Neural cell (in vitro differentiated cells): ENCODE results near the gene DPM2. TPM values are rescaled to one million over a fixed set of nuclear protein-coding genes. Genes with fewer than 3 reads are reported as not detected.

Experiments
- H2AFZ ChIP-seq: fragments of 200-600, 300-800 bp; sonication (generic), shearing (Covaris generic); 2 replicates; pipeline ENCODE4 v1.6.0; 2014; ENCODE audit warnings: low read depth, mild to moderate bottlenecking, antibody characterized with exemption, low read length, moderate library complexity
- H3F3A ChIP-seq: fragments of 200-600 bp; shearing (Covaris generic); 2 replicates; pipeline ENCODE4 v1.6.1; 2016; ENCODE audit warnings: mild to moderate bottlenecking, moderate library complexity, mixed read lengths, antibody characterized with exemption, low read length; ENCODE audit not compliant: insufficient read depth, poor library complexity, severe bottlenecking
- H3K27ac ChIP-seq: fragments of 200-600, 300-800 bp; sonication (generic), shearing (Covaris generic); 2 replicates; pipeline ENCODE4 v1.5.1; 2014; ENCODE audit warnings: mild to moderate bottlenecking, low read length, moderate library complexity
- H3K27me3 ChIP-seq: fragments of 300-800, 200-600 bp; sonication (generic), shearing (Covaris generic); 2 replicates; pipeline ENCODE4 v1.6.0; 2014; ENCODE audit warnings: mild to moderate bottlenecking, low read depth, low read length, moderate library complexity; ENCODE audit not compliant: insufficient read depth
- H3K36me3 ChIP-seq: fragments of 300-800, 200-600 bp; sonication (generic), shearing (Covaris generic); 2 replicates; pipeline ENCODE4 v1.5.1; 2014; ENCODE audit warnings: mild to moderate bottlenecking, antibody characterized with exemption, low read length, moderate library complexity; ENCODE audit not compliant: insufficient read depth
- H3K4me2 ChIP-seq: fragments of 300-800, 200-600 bp; sonication (generic), shearing (Covaris generic); 2 replicates; pipeline ENCODE4 v1.6.0; 2014; ENCODE audit warnings: mild to moderate bottlenecking, low read length
- H3K4me3 ChIP-seq: fragments of 300-800, 200-600 bp; sonication (generic), shearing (Covaris generic); 2 replicates; pipeline ENCODE4 v1.5.1; 2014; ENCODE audit warnings: mild to moderate bottlenecking, low read length, moderate library complexity
- H3K79me2 ChIP-seq: fragments of 200-600 bp; shearing (Covaris generic); replicated peaks from 2 replicates; pipeline ENCODE4 v1.6.0; 2014; ENCODE audit warnings: mild to moderate bottlenecking, low read length, moderate library complexity; ENCODE audit not compliant: insufficient read depth
- H3K9ac ChIP-seq: fragments of 300-800, 200-600 bp; sonication (generic), shearing (Covaris generic); 2 replicates; pipeline ENCODE4 v1.6.1; 2016; ENCODE audit warnings: mild to moderate bottlenecking, low read length, mixed read lengths
- H3K9me2 ChIP-seq: fragments of 200-600 bp; shearing (Covaris generic); 2 replicates; pipeline ENCODE4 v1.6.1; 2016; ENCODE audit warnings: mild to moderate bottlenecking, low read length, mixed read lengths; ENCODE audit not compliant: insufficient read depth
- H3K9me3 ChIP-seq: fragments of 200-600, 300-800 bp; sonication (generic), shearing (Covaris generic); 2 replicates; pipeline ENCODE4 v1.6.1; 2016; ENCODE audit warnings: mild to moderate bottlenecking, mixed run types, low read length, moderate library complexity, mixed read lengths
- H4K20me1 ChIP-seq: fragments of 200-600 bp; shearing (Covaris generic); 2 replicates; pipeline ENCODE4 v1.6.1; 2016; ENCODE audit warnings: mild to moderate bottlenecking, mixed run types; ENCODE audit not compliant: insufficient read depth
- CTCF ChIP-seq: fragments of 450-650 bp; IDR thresholded peaks from 2 replicates; pipeline ENCODE4 v1.5.1; 2014; ENCODE audit warnings: antibody characterized with exemption, mild to moderate bottlenecking, moderate library complexity; ENCODE audit not compliant: poor library complexity, severe bottlenecking
- EP300 ChIP-seq: fragments of 450-650 bp; conservative IDR thresholded peaks from 2 replicates; pipeline ENCODE4 v1.6.1; 2014; ENCODE audit warnings: antibody characterized with exemption, mild to moderate bottlenecking, moderate library complexity; ENCODE audit not compliant: poor library complexity, severe bottlenecking
- EZH2 ChIP-seq: fragments of 200-600, 300-800 bp; shearing (Covaris generic), sonication (generic); IDR thresholded peaks from 2 replicates; pipeline ENCODE4 v1.6.1; 2014; ENCODE audit warnings: antibody characterized with exemption, low read length, borderline replicate concordance, mild to moderate bottlenecking; ENCODE audit not compliant: insufficient read depth, poor library complexity, severe bottlenecking
- MXI1 ChIP-seq: fragments of 450-650 bp; conservative IDR thresholded peaks from 2 replicates; pipeline ENCODE4 v1.6.1; 2014; ENCODE audit warnings: antibody characterized with exemption, mild to moderate bottlenecking; ENCODE audit not compliant: poor library complexity, severe bottlenecking
- POLR2AphosphoS5 ChIP-seq: IDR thresholded peaks from 2 replicates; pipeline ENCODE4 v1.6.1; 2012
- RAD21 ChIP-seq: fragments of 450-650 bp; conservative IDR thresholded peaks from 2 replicates; pipeline ENCODE4 v1.6.1; 2014; ENCODE audit warnings: antibody characterized with exemption, mild to moderate bottlenecking, moderate library complexity
- REST ChIP-seq: IDR thresholded peaks from 2 replicates; pipeline ENCODE4 v1.6.1; 2012; ENCODE audit warnings: borderline replicate concordance
- SMC3 ChIP-seq: fragments of 450-650 bp; conservative IDR thresholded peaks from 2 replicates; pipeline ENCODE4 v1.6.1; 2014; ENCODE audit warnings: antibody characterized with exemption, mild to moderate bottlenecking, moderate library complexity; ENCODE audit not compliant: poor library complexity
- TAF1 ChIP-seq: IDR thresholded peaks from 2 replicates; pipeline ENCODE4 v1.6.1; 2012; ENCODE audit warnings: low read depth
- polyA plus RNA-seq: library from polyadenylated mRNA; depleted of rRNA; stranded (reverse); fragments of >200 nt; gene quantifications from 2 replicates; pipeline ENCODE4 v1.2.3, GENCODE V29; 2014

The DPM2 gene
- polyA plus RNA-seq, 1 donor from 2014 or later = 30.5 TPM

GRCh38 chr9:127925959-127926905, 11.4 kb downstream of the DPM2 start:
- no peak overlapping the region for H3K9ac ChIP-seq
- H3K79me2 ChIP-seq = no peaks in the 10 kb centered on the region
- H3K27ac ChIP-seq = no peak overlapping the region
- H3K9me2 ChIP-seq = no peaks in the 10 kb centered on the region
- no peaks in the 10 kb centered on the region for H4K20me1 ChIP-seq
- H3F3A ChIP-seq = no peaks in the 10 kb centered on the region
- TF ChIP-seq SMC3 (no peak), RAD21 (no peak), MXI1 (no peak), TAF1 (no peak), EZH2 (no peak), REST (no peak), CTCF (no peak), POLR2AphosphoS5 (no peak), EP300 (no peak)
- H3K9me3 ChIP-seq = no peaks in the 10 kb centered on the region
- H2AFZ ChIP-seq = no peak overlapping the region
- H3K36me3 ChIP-seq = no peaks in the 10 kb centered on the region
- peaks cover 50% of the 10 kb centered on the region for H3K27me3 ChIP-seq
- no peak overlapping the region for H3K4me3 ChIP-seq
- H3K4me2 ChIP-seq = no peak overlapping the region

- no peaks in the 10 kb centered on the region for H3K79me2 ChIP-seq
- no peak overlapping the region for H3K4me2 ChIP-seq
- peaks cover 50% of the 10 kb centered on the region for H3K27me3 ChIP-seq
- H3K9ac ChIP-seq = no peak overlapping the region
- no peaks in the 10 kb centered on the region for H4K20me1 ChIP-seq
- H3F3A ChIP-seq = no peaks in the 10 kb centered on the region
- H3K9me3 ChIP-seq = no peaks in the 10 kb centered on the region
- H3K9me2 ChIP-seq = no peaks in the 10 kb centered on the region
- H2AFZ ChIP-seq = no peak overlapping the region
- TF ChIP-seq REST (no peak), MXI1 (no peak), POLR2AphosphoS5 (no peak), RAD21 (no peak)
- no peaks in the 10 kb centered on the region for H3K36me3 ChIP-seq
- no peak overlapping the region for H3K27ac ChIP-seq
- H3K4me3 ChIP-seq = no peak overlapping the region
Measured at GRCh38 chr9:127924736-127925444, 12.8 kb downstream of the DPM2 start.
